Rectal smooth muscle tissue (tissue), 1 donor: ENCODE data around the gene PEMT.
A peak's percentile ranks its signal among the peaks of the same experiment; 100 is the strongest.

Source experiments
- H3K27ac ChIP-seq: one replicate; pipeline ENCODE4 v1.7.0; 2013; ENCODE audit warnings: low read depth, low read length, inconsistent platforms
- H3K27me3 ChIP-seq: one replicate; pipeline ENCODE4 v1.7.0; 2013; ENCODE audit warnings: low read length; ENCODE audit not compliant: control insufficient read depth, insufficient read depth
- H3K36me3 ChIP-seq: one replicate; pipeline ENCODE4 v1.7.0; 2013; ENCODE audit warnings: low read length; ENCODE audit not compliant: control insufficient read depth, insufficient read depth
- H3K4me1 ChIP-seq: one replicate; pipeline ENCODE4 v1.7.0; 2013; ENCODE audit warnings: low read length; ENCODE audit not compliant: control insufficient read depth, insufficient read depth
- H3K4me3 ChIP-seq: one replicate; pipeline ENCODE4 v1.7.0; 2013; ENCODE audit warnings: low read length
- H3K9ac ChIP-seq: one replicate; pipeline ENCODE4 v1.7.0; 2013; ENCODE audit warnings: low read length

PEMT gene

GRCh38 chr17:17527956-17528500, 63.5 kb downstream of the PEMT start:
- no peaks in the 10 kb centered on the region for H3K36me3 ChIP-seq
- H3K27me3 ChIP-seq = no peaks in the 10 kb centered on the region
- H3K4me1 ChIP-seq = peaks cover 6% of the 10 kb centered on the region
- no peak overlapping the region for H3K4me3 ChIP-seq
- no peak overlapping the region for H3K27ac ChIP-seq
- no peak overlapping the region for H3K9ac ChIP-seq

- Histone ChIP-seq H3K27me3 (no peaks in the 10 kb centered on the region), H3K4me1 (peaks cover 6% of the 10 kb centered on the region), H3K27ac (no peak overlapping the region), H3K9ac (no peak overlapping the region), H3K36me3 (no peaks in the 10 kb centered on the region), H3K4me3 (no peak overlapping the region)
Measured at GRCh38 chr17:17527534-17527933, 64.0 kb downstream of the PEMT start.

GRCh38 chr17:17526369-17526768, 65.1 kb downstream of the PEMT start:
- Histone ChIP-seq H3K27ac (peak overlapping the region; percentile 3), H3K9ac (no peak overlapping the region), H3K4me1 (peaks cover 6% of the 10 kb centered on the region), H3K27me3 (no peaks in the 10 kb centered on the region), H3K4me3 (no peak overlapping the region), H3K36me3 (no peaks in the 10 kb centered on the region)

- peak overlapping the region; percentile 3 for H3K27ac ChIP-seq
Measured at GRCh38 chr17:17525956-17526355, 65.6 kb downstream of the PEMT start.

GRCh38 chr17:17525311-17525710, 66.2 kb downstream of the PEMT start:
- no peaks in the 10 kb centered on the region for H3K27me3 ChIP-seq
- no peaks in the 10 kb centered on the region for H3K36me3 ChIP-seq
- no peak overlapping the region for H3K9ac ChIP-seq
- H3K4me1 ChIP-seq = peaks cover 6% of the 10 kb centered on the region
- H3K27ac ChIP-seq = no peak overlapping the region
- no peak overlapping the region for H3K4me3 ChIP-seq

More at GRCh38 chr17:17525956-17526355, 65.6 kb downstream of the PEMT start:
- peaks cover 6% of the 10 kb centered on the region for H3K4me1 ChIP-seq
- H3K36me3 ChIP-seq = no peaks in the 10 kb centered on the region
- H3K9ac ChIP-seq = no peak overlapping the region
- H3K27me3 ChIP-seq = no peaks in the 10 kb centered on the region
- H3K4me3 ChIP-seq = no peak overlapping the region

- Histone ChIP-seq H3K4me1 (peaks cover 6% of the 10 kb centered on the region), H3K4me3 (no peak overlapping the region), H3K9ac (no peak overlapping the region), H3K27ac (no peak overlapping the region), H3K36me3 (no peaks in the 10 kb centered on the region), H3K27me3 (no peaks in the 10 kb centered on the region)
Measured at GRCh38 chr17:17523731-17524490, 67.6 kb downstream of the PEMT start.

- H3K4me1 ChIP-seq = peaks cover 6% of the 10 kb centered on the region
- H3K4me3 ChIP-seq = no peak overlapping the region
- no peak overlapping the region for H3K9ac ChIP-seq
- H3K36me3 ChIP-seq = no peaks in the 10 kb centered on the region
- no peak overlapping the region for H3K27ac ChIP-seq
- H3K27me3 ChIP-seq = no peaks in the 10 kb centered on the region
Measured at GRCh38 chr17:17523001-17523730, 68.3 kb downstream of the PEMT start.

GRCh38 chr17:17520599-17521232, 70.8 kb downstream of the PEMT start:
- Histone ChIP-seq H3K27ac (no peak overlapping the region), H3K9ac (no peak overlapping the region), H3K36me3 (no peaks in the 10 kb centered on the region), H3K27me3 (no peaks in the 10 kb centered on the region), H3K4me3 (no peak overlapping the region), H3K4me1 (no peaks in the 10 kb centered on the region)

GRCh38 chr17:17519886-17520285, 71.6 kb downstream of the PEMT start:
- Histone ChIP-seq H3K4me1 (no peaks in the 10 kb centered on the region), H3K36me3 (no peaks in the 10 kb centered on the region), H3K27ac (no peak overlapping the region), H3K27me3 (no peaks in the 10 kb centered on the region), H3K4me3 (no peak overlapping the region), H3K9ac (no peak overlapping the region)

GRCh38 chr17:17518951-17519350, 72.6 kb downstream of the PEMT start:
- Histone ChIP-seq H3K4me3 (no peak overlapping the region), H3K27ac (no peak overlapping the region), H3K4me1 (no peaks in the 10 kb centered on the region), H3K27me3 (no peaks in the 10 kb centered on the region), H3K9ac (no peak overlapping the region), H3K36me3 (no peaks in the 10 kb centered on the region)

- H3K9ac ChIP-seq = no peak overlapping the region
- H3K27ac ChIP-seq = no peak overlapping the region
- H3K4me3 ChIP-seq = no peak overlapping the region
- H3K4me1 ChIP-seq = no peaks in the 10 kb centered on the region
- H3K27me3 ChIP-seq = no peaks in the 10 kb centered on the region
- H3K36me3 ChIP-seq = no peaks in the 10 kb centered on the region
Measured at GRCh38 chr17:17518014-17518413, 73.5 kb downstream of the PEMT start.

- Histone ChIP-seq H3K36me3 (no peaks in the 10 kb centered on the region), H3K27me3 (no peaks in the 10 kb centered on the region), H3K4me1 (no peaks in the 10 kb centered on the region), H3K4me3 (no peak overlapping the region), H3K27ac (no peak overlapping the region), H3K9ac (no peak overlapping the region)
Measured at GRCh38 chr17:17516941-17517720, 74.4 kb downstream of the PEMT start.
